GM21528 (cell line): ENCODE results near the gene USH2A.

ENCODE experiments used
- ATAC-seq: cut with Tn5 transposase; IDR thresholded peaks from one replicate; pipeline ENCODE4 v1.9.1; 2021; ENCODE audit warnings: mild to moderate bottlenecking, moderate library complexity; ENCODE audit not compliant: unreplicated experiment, low FRiP score

Gene USH2A

DNA sequence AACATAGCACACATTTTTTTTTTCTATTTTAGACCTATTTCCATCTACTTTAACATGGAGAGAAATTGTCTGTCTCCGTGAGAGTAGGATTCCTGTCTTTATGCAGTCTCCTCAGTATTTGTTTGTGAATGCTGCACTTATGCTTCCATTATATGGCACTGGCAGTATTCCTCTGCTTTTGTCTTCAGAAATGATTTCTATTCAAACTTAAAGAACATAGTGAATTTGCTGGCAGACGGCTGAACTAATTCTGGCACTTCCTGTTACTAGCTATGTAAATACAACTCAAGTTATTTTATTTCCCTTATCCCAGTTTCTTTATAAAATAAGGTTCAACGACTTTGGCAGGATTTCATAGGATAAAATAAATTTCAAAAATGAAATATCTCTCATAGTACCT is 810.9 kb downstream of the USH2A start:
- no peak for ATAC-seq

GRCh38 chr1:215608646-215609045 is 814.6 kb downstream of the USH2A start:
- ATAC-seq: no peak

- ATAC-seq: no peak
Measured at GRCh38 chr1:215607412-215607811, 815.8 kb downstream of the USH2A start.

DNA sequence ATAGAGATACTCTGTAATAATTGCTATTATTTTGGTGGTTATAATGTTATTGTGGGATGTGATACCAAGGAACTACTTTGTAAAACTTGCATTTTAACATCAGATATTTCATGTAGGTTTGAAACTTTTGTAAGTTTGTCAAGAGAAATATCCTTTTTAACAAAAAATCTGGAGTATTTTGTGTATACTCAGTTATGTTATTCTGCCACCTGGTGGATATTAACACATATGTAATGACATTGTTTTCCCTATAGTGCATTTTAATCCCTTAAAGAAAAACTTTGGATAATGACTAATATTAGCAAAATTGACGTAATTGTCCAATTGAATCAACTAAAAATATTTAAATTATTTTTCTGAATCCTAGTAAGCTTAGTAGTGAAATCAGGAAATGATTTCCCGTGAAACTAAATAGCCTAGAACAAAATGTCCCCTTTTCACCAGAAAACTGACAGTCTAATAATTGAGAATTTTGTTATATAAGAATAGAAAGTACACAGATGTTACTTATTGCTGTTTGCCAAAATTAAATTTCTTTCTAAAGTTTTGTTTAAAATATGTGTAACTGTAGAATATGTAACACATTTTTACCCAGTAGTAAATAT is 816.6 kb downstream of the USH2A start:
- ATAC-seq: peak; percentile 65

DNA sequence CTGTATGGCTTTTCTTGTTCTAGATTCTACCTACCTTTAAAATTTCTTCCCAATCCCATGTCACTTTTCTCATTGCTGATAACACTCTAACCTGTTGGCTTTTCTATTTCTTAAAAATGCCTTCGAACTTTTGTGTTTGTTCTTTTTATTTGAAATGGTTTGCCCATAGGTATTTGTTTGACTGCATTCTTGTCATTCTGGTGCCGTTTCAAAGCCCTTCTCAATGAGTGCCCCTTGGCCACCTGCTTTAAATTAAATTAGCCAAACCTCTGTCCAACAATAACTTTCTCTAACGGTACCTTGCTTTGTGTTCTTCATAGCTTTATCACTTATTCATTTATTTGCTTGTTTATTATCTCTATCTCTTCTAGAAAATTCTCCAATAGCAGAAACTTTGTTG is 817.2 kb downstream of the USH2A start:
- ATAC-seq: no peak

GRCh38 chr1:215605011-215605621 is 818.1 kb downstream of the USH2A start:
- ATAC-seq: no peak

DNA sequence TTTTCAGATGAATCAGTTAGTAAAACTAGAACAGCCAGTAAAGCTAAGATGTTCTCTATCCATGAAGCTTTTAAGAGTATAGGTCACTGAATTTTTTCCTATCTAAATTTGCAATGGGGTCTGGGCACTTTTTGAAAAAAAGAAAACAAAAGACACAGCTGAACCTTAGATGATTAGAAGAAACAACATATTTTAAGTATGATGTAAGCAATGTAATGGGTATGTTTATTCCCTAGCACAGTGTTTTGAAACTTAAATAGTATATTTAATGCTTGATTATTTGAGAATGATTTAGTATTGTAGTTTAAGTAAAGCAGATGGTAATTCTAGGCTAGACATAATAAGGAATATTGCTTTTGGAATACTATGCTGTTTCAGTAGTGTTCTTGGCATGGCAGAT is 819.9 kb downstream of the USH2A start:
- ATAC-seq: no peak

- no peak for ATAC-seq
Measured at GRCh38 chr1:215601276-215601675, 822.0 kb downstream of the USH2A start.

DNA sequence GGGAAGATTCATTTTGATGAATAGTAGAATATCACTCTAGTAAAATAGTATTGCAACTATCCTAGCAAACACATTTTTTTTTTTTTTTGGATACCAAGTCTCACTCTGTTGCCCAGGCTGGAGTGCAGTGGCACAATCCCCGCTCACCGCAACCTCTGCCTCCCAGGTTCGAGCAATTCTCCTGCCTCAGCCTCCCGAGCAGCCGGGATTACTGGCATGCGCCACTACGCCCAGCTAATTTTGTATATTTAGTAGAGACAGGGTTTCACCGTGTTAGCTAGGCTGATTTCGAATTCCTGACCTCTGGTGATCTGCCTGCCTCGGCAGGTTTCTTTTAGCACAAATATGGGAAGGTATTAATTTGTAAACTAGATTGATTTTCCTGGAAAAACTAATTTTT is 822.4 kb downstream of the USH2A start:
- no peak for ATAC-seq

DNA sequence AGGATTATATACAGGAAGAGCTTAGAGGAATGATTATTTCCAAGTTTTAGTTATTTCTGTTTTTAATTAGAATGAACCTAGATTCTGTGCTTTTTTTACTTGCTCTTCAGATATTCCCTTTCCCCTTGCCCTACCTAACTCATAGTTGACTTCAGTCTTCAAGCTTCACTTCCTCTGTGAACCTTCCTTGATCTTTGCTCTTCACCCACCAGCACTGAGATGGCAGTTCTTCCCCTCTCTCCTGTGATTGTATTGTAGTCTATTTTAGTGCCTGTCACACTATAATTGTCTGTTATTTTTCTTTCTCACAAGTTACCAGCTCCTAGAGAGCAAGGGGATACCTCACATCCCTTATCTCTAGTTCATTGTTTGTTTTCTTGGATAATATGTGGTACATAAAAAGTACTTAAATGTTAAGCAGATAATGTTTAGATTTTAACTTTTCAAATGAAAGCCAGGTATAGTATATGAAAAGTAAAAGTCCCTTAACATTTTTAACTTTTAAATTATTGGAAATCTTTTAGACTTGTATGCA is 822.9 kb downstream of the USH2A start:
- ATAC-seq: no peak

GRCh38 chr1:215599418-215600074 is 823.7 kb downstream of the USH2A start:
- no peak for ATAC-seq

GRCh38 chr1:215597961-215598360 is 825.3 kb downstream of the USH2A start:
- no peak for ATAC-seq

DNA sequence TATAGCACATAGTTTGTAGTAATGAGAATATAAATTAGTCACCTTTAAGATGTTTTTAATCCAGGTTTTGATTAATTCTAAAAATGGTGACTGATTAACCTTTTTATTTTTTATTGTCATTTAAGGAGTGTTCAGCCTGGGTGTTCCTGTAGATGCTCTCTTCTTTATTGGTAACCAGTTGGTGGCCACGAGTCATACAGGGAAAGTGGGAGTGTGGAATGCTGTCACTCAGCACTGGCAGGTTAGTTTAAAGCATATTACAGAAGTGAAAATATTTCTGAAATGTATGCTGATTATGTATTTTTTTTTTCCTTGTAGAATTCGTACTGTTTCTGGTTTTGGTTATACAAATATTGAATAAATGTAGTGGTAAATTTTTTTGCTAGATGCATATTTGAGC is 828.0 kb downstream of the USH2A start:
- no peak for ATAC-seq

DNA sequence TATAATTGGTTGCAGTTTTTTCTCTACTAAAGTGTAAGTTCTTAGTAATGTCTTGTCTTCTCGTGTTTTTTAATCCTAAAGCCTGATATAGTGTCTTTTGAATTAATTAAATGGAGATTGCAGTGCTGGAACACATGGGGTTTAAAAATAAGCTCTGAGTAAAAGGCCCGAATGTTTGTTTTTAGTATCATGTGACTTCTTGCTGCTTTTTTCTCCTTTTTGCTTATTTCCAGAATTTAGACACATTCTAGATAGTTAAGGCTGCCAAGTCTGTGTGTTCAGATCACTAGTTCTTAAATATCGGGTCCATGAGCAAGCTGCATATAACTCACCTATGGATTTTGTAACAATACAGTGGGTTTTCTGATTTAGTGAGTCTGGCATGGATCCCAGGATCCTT is 828.6 kb downstream of the USH2A start:
- no peak for ATAC-seq

- no peak for ATAC-seq
Measured at GRCh38 chr1:215590779-215591491, 832.3 kb downstream of the USH2A start.

DNA sequence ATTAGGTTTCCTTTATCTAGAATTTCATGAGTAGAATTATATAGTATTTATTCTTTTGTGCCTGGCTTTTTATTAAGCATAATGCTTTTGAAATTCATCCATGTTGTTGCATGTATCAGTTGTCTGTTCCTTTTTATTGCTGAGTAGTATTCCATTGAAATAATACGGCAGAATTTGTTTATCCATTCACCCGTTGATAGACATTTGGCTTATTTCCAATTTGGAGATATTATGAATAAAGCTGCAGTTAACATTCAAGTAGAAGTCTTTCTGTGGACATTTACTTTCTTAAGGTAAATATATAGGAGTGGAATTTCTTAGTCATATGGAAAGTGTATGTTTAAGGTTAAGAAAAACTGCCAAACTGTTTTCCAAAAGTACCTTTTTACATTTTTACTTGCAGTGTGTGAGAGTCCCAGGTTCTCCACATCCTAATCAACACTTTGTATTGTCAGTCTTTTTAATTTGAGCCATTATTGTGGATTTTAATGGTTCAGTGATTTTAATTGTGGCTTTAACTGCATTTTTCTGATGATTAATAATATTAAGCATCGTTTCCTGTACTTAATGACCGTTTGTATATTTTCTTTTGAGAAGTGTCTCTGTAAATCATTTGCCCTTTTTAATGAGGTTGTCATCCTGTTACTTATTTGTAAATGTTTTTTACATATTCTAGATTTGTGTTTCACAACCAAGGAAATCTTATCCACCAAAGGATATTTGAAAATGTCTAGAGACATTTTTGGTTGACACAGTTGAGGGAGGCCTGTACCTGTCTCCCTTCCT is 833.4 kb downstream of the USH2A start:
- no peak for ATAC-seq

DNA sequence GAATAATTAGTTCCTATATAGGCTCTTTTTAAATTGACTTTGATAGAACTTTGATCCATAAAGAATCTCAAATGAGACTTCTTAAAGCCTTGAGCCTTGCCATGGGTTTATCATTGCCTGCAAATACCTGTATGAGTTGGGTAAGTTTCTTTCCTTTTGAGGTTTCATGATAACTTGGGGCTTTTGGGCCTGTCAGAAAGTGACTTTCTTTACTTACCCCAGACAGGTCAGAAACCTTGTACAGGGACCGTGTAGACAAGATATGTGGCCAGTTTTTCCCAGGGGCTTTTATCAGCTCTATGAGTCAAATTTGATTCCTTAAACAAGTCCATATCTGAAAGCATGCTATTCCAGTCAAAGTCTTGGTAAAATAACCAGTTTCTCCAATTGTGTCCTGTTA is 838.9 kb downstream of the USH2A start:
- ATAC-seq: no peak

DNA sequence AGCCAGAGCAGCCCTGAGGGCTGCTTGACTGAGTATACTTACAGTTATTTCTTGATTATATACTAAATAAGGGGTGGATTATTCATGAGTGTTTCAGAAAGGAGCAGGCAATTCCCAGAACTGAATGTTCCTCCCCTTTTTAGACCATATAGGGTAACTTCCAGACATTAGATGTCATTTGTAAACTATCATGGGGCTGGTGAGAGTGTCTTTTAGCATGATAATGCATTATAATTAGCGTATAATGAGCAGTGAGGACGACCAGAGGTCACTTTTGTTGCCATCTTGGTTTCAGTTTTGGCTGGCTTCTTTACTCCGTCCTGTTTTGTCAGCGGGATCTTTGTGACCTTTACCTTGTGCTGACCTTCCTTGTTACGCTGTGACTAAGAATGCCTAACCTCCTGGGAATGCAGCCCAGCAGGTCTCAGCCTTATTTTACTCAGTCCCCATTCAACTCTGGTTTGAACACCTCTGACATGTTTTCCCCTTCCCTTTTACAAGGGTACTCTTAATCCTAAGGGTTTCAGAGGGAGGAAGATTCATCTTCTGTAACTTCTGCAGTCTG is 840.0 kb downstream of the USH2A start:
- ATAC-seq: no peak

GRCh38 chr1:215581896-215582295 is 841.4 kb downstream of the USH2A start:
- no peak for ATAC-seq
